ENCODE results near the gene CRELD2. TPM values are rescaled to one million over a fixed set of nuclear protein-coding genes. Genes with fewer than 3 reads are reported as not detected.

Gene CRELD2
- total RNA-seq, 3 donors from 2014 or later (not counting 1 experiment from before 2014, with no cell fraction given), result 45.1 to 69.8 (median 48.5) TPM

- Histone ChIP-seq H3K36me3 (ENCODE audit: control insufficient read depth, insufficient read depth, low read length) (no peaks in the 10 kb centered on the region), H3K4me1 (ENCODE audit: control insufficient read depth, insufficient read depth, low read length) (peaks cover 57% of the 10 kb centered on the region), H3K27ac (ENCODE audit: low read length) (peak overlapping the region; percentile 63), H3K4me3 (ENCODE audit: low read length) (no peak overlapping the region), H3K27me3 (ENCODE audit: control insufficient read depth, insufficient read depth, low read length) (no peaks in the 10 kb centered on the region), H3K9me3 (ENCODE audit: control insufficient read depth, insufficient read depth, low read length) (no peaks in the 10 kb centered on the region)
- intact Hi-C loops (cut with micrococcal nuclease), result no loop called here
- H3K4me3 Mint-ChIP-seq, result no peak overlapping the region
- peaks cover 26 to 30% of the 10 kb centered on the region in 2 donors for H3K4me1 Mint-ChIP-seq
- no peaks in the 10 kb centered on the region for H3K36me3 Mint-ChIP-seq
- H3K27ac Mint-ChIP-seq, result no peak overlapping the region
- peak; percentile 49 to 79 (median 56) for ATAC-seq
- H3K27me3 Mint-ChIP-seq (ENCODE audit: low read depth in 2 of 2), result no peaks in the 10 kb centered on the region
- 4% methylated on average over 75 of the region's 75 CpGs for WGBS (ENCODE audit: insufficient coverage)
- H3K9me3 Mint-ChIP-seq, result no peaks in the 10 kb centered on the region
- peak; percentile 81 to 87 for DNase-seq
- TF ChIP-seq CTCF (IDR thresholded peaks at IDR 0.05), result peak; percentile 89
These were observed 11.0 kb downstream of the CRELD2 start for GRCh38 chr22:49929211-49929979.

- ATAC-seq, result no peak
- intact Hi-C loops (cut with micrococcal nuclease), result loop anchor here (2.0 to 5.0 kb wide), 2 partner anchors 42 to 279 kb away; no protein-coding TSS in a partner anchor
- 83% methylated on average over 21 of the region's 21 CpGs for WGBS (ENCODE audit: insufficient coverage)
- Mint-ChIP-seq H3K27ac (peak overlapping the region in 1 of 2 donors; percentile 73), H3K9me3 (no peaks in the 10 kb centered on the region), H3K4me3 (no peak overlapping the region), H3K4me1 (peaks cover 24 to 28% of the 10 kb centered on the region in 2 donors), H3K27me3 (ENCODE audit: low read depth in 2 of 2) (no peaks in the 10 kb centered on the region), H3K36me3 (no peaks in the 10 kb centered on the region)
- Histone ChIP-seq H3K4me3 (ENCODE audit: low read length) (no peak overlapping the region), H3K9me3 (ENCODE audit: control insufficient read depth, insufficient read depth, low read length) (no peaks in the 10 kb centered on the region), H3K4me1 (ENCODE audit: control insufficient read depth, insufficient read depth, low read length) (peaks cover 61% of the 10 kb centered on the region), H3K27me3 (ENCODE audit: control insufficient read depth, insufficient read depth, low read length) (no peaks in the 10 kb centered on the region), H3K36me3 (ENCODE audit: control insufficient read depth, insufficient read depth, low read length) (no peaks in the 10 kb centered on the region), H3K27ac (ENCODE audit: low read length) (peak overlapping the region; percentile 63)
- DNase-seq, result peak in 1 of 2 donors; percentile 44
- TF ChIP-seq CTCF (IDR thresholded peaks at IDR 0.05), result no peak
These were observed 11.7 kb downstream of the CRELD2 start for GRCh38 chr22:49929994-49930575.

GRCh38 chr22:49930596-49931412, 12.4 kb downstream of the CRELD2 start:
- Mint-ChIP-seq H3K9me3 (no peaks in the 10 kb centered on the region), H3K4me1 (peaks cover 16 to 21% of the 10 kb centered on the region in 2 donors), H3K27me3 (ENCODE audit: low read depth in 2 of 2) (no peaks in the 10 kb centered on the region), H3K4me3 (no peak overlapping the region), H3K36me3 (no peaks in the 10 kb centered on the region), H3K27ac (peak overlapping the region in 1 of 2 donors; percentile 73)
- Histone ChIP-seq H3K4me3 (ENCODE audit: low read length) (no peak overlapping the region), H3K9me3 (ENCODE audit: control insufficient read depth, insufficient read depth, low read length) (no peaks in the 10 kb centered on the region), H3K36me3 (ENCODE audit: control insufficient read depth, insufficient read depth, low read length) (no peaks in the 10 kb centered on the region), H3K27me3 (ENCODE audit: control insufficient read depth, insufficient read depth, low read length) (no peaks in the 10 kb centered on the region), H3K27ac (ENCODE audit: low read length) (peak overlapping the region; percentile 44), H3K4me1 (ENCODE audit: control insufficient read depth, insufficient read depth, low read length) (peaks cover 54% of the 10 kb centered on the region)
- 46% methylated on average over 13 of the region's 14 CpGs for WGBS (ENCODE audit: insufficient coverage)
- ATAC-seq, result peak in 1 of 3 donors; percentile 36
- DNase-seq, result peak in 1 of 2 donors; percentile 74
- TF ChIP-seq CTCF (IDR thresholded peaks at IDR 0.05), result peak; percentile 19
- intact Hi-C loops (cut with micrococcal nuclease), result loop anchor here (1.0 to 5.0 kb wide), 3 partner anchors 41 to 278 kb away; no protein-coding TSS in a partner anchor

Measured in natural killer cell (primary cell).